ENCODE data around the gene ITIH3. TPM values are rescaled to one million over a fixed set of nuclear protein-coding genes. Genes with fewer than 3 reads are reported as not detected.
A peak's percentile ranks its signal among the peaks of the same experiment; 100 is the strongest.

ITIH3 gene
- total and polyA plus RNA-seq, 4 donors, result 507 to 1,326 (median 909) TPM

DNA sequence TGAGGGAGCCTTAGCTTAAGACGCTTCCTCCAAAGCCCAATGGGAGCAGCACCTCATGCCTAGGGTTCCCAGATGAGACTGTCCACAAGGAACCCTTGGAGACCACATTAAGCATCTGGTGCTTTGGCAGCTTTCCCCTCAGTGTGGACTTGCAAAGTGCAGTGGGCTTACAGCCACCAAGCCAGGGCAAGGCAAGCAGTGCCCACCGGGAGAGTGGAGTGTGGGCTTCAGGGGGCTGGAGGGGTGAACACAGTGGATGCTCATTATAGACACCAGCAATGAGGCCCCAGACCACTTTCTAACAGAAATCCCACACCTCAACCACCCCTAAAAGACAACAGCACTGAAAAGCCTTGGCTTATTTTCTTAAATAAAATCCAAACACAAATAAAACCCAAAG lies 49.3 kb downstream of the ITIH3 start:
- no peak for DNase-seq (ENCODE audit: low spot score)
- Histone ChIP-seq H3K9me3 (ENCODE audit: control insufficient read depth in 4 of 4, low read length in 3 of 4) (no peaks in the 10 kb centered on the region), H3K36me3 (ENCODE audit: control insufficient read depth in 4 of 4, insufficient read depth in 3 of 4, low read depth in 1 of 4, low read length in 3 of 4) (peaks cover 1 to 18% (median 12%) of the 10 kb centered on the region in 4 donors), H3K27ac (ENCODE audit: low read depth in 1 of 2, low read length in 2 of 2) (peak overlapping the region; percentile 91 to 97), H3K4me1 (ENCODE audit: control insufficient read depth in 4 of 4, insufficient read depth in 4 of 4, low read length in 3 of 4) (peaks cover 10 to 43% (median 30%) of the 10 kb centered on the region in 4 donors), H3K4me3 (ENCODE audit: low read depth in 1 of 3, low read length in 3 of 3) (no peak overlapping the region), H3K9ac (ENCODE audit: low read depth in 1 of 2, low read length in 2 of 2) (no peak overlapping the region), H3K27me3 (ENCODE audit: control insufficient read depth in 4 of 4, insufficient read depth in 4 of 4, low read length in 3 of 4) (no peaks in the 10 kb centered on the region)
- no peak for TF ChIP-seq YY1 (IDR thresholded peaks at IDR 0.05)
- no peak for TF ChIP-seq GABPA (IDR thresholded peaks at IDR 0.05 in 1 of 2, conservative IDR thresholded peaks at IDR 0.05 in 1 of 2)
- no peak for TF ChIP-seq SP1 (IDR thresholded peaks at IDR 0.05)
- no peak for TF ChIP-seq EGR1 (IDR thresholded peaks at IDR 0.05; ENCODE audit: low read depth in 2 of 2)
- TF ChIP-seq, protein P1, sequence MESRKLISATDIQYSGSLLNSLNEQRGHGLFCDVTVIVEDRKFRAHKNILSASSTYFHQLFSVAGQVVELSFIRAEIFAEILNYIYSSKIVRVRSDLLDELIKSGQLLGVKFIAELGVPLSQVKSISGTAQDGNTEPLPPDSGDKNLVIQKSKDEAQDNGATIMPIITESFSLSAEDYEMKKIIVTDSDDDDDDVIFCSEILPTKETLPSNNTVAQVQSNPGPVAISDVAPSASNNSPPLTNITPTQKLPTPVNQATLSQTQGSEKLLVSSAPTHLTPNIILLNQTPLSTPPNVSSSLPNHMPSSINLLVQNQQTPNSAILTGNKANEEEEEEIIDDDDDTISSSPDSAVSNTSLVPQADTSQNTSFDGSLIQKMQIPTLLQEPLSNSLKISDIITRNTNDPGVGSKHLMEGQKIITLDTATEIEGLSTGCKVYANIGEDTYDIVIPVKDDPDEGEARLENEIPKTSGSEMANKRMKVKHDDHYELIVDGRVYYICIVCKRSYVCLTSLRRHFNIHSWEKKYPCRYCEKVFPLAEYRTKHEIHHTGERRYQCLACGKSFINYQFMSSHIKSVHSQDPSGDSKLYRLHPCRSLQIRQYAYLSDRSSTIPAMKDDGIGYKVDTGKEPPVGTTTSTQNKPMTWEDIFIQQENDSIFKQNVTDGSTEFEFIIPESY (IDR thresholded peaks at IDR 0.05), result no peak
- TF ChIP-seq, protein P2, sequence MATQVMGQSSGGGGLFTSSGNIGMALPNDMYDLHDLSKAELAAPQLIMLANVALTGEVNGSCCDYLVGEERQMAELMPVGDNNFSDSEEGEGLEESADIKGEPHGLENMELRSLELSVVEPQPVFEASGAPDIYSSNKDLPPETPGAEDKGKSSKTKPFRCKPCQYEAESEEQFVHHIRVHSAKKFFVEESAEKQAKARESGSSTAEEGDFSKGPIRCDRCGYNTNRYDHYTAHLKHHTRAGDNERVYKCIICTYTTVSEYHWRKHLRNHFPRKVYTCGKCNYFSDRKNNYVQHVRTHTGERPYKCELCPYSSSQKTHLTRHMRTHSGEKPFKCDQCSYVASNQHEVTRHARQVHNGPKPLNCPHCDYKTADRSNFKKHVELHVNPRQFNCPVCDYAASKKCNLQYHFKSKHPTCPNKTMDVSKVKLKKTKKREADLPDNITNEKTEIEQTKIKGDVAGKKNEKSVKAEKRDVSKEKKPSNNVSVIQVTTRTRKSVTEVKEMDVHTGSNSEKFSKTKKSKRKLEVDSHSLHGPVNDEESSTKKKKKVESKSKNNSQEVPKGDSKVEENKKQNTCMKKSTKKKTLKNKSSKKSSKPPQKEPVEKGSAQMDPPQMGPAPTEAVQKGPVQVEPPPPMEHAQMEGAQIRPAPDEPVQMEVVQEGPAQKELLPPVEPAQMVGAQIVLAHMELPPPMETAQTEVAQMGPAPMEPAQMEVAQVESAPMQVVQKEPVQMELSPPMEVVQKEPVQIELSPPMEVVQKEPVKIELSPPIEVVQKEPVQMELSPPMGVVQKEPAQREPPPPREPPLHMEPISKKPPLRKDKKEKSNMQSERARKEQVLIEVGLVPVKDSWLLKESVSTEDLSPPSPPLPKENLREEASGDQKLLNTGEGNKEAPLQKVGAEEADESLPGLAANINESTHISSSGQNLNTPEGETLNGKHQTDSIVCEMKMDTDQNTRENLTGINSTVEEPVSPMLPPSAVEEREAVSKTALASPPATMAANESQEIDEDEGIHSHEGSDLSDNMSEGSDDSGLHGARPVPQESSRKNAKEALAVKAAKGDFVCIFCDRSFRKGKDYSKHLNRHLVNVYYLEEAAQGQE (IDR thresholded peaks at IDR 0.05), result no peak
- TF ChIP-seq CTCF (IDR thresholded peaks at IDR 0.05; ENCODE audit: low read depth, low read length, missing input control), result no peak
- WGBS, result 92% methylated on average over 2 of the region's 2 CpGs

DNA sequence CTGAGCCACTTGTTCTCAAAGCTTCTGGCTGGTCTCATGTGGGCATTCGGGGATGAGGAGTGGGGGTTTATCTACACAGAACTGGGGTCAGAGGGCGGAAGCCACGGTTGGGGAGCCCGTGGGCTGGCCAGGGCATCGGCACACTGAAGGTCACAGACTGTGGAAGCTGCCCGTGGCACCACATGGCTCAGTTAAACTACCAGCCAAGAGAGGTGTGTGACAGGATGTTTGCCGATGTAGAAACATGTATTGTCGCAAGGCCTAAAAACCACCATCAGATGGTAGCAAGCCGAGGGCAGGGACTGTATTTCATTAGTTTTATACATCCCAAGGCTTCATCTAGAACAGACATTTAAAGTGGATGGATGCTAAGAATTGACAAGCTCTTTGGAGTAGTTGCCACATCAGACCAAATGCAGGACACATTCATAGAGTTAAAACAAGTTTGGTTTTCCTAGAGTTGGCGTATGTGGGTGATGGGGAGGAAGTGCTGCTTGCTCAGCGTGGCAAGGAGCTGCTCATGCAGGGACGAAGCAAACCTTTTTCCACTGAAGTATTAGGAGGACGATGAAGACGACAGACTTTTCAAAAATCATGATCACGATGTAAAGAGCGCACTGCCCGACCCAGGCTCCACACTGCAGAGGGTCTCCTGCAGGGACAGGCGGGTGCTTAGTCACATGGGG lies 49.8 kb downstream of the ITIH3 start:
- peak overlapping the region in 1 of 2 donors; percentile 78 for H3K9ac ChIP-seq (ENCODE audit: low read depth in 1 of 2, low read length in 2 of 2)
- no peak overlapping the region for H3K4me3 ChIP-seq (ENCODE audit: low read depth in 1 of 3, low read length in 3 of 3)
- H3K27ac ChIP-seq (ENCODE audit: low read depth in 1 of 2, low read length in 2 of 2), result peak overlapping the region; percentile 91 to 97
- DNase-seq (ENCODE audit: low spot score), result no peak
- no peaks in the 10 kb centered on the region for H3K27me3 ChIP-seq (ENCODE audit: control insufficient read depth in 4 of 4, insufficient read depth in 4 of 4, low read length in 3 of 4)
- 53% methylated on average over 18 of the region's 18 CpGs for WGBS
- peaks cover 10 to 43% (median 30%) of the 10 kb centered on the region in 4 donors for H3K4me1 ChIP-seq (ENCODE audit: control insufficient read depth in 4 of 4, insufficient read depth in 4 of 4, low read length in 3 of 4)
- H3K9me3 ChIP-seq (ENCODE audit: control insufficient read depth in 4 of 4, low read length in 3 of 4), result no peaks in the 10 kb centered on the region
- H3K36me3 ChIP-seq (ENCODE audit: control insufficient read depth in 4 of 4, insufficient read depth in 3 of 4, low read depth in 1 of 4, low read length in 3 of 4), result peaks cover 1 to 23% (median 14%) of the 10 kb centered on the region in 4 donors
- TF ChIP-seq FOXA2 (IDR thresholded peaks at IDR 0.05) (peak; percentile 48), EGR1 (IDR thresholded peaks at IDR 0.05; ENCODE audit: low read depth in 2 of 2) (peak in 1 of 2 donors; percentile 59), YY1 (IDR thresholded peaks at IDR 0.05) (peak; percentile 70), MAX (IDR thresholded peaks at IDR 0.05) (peak; percentile 95), HNF4A (conservative IDR thresholded peaks at IDR 0.05) (peak; percentile 75 to 80), CTCF (IDR thresholded peaks at IDR 0.05; ENCODE audit: low read depth, low read length, missing input control) (no peak), GABPA (IDR thresholded peaks at IDR 0.05 in 1 of 2, conservative IDR thresholded peaks at IDR 0.05 in 1 of 2) (peak in 1 of 2 donors; percentile 71), TAF1 (conservative IDR thresholded peaks at IDR 0.05) (peak; percentile 72), SP1 (IDR thresholded peaks at IDR 0.05) (peak; percentile 91), RXRA (IDR thresholded peaks at IDR 0.05) (peak; percentile 93 to 94), FOXA1 (IDR thresholded peaks at IDR 0.05) (peak; percentile 10)
- TF ChIP-seq, protein P2 (IDR thresholded peaks at IDR 0.05), result peak; percentile 50
